Measurements from ENCODE around the gene SKOR1. TPM values are rescaled to one million over a fixed set of nuclear protein-coding genes. Genes with fewer than 3 reads are reported as not detected.

Gene SKOR1
- total and polyA plus RNA-seq, 2 of the 8 experiments (the other 6 are each of a cell fraction or from before 2014, with no cell fraction given), result 0.03 to 0.11 TPM

DNA sequence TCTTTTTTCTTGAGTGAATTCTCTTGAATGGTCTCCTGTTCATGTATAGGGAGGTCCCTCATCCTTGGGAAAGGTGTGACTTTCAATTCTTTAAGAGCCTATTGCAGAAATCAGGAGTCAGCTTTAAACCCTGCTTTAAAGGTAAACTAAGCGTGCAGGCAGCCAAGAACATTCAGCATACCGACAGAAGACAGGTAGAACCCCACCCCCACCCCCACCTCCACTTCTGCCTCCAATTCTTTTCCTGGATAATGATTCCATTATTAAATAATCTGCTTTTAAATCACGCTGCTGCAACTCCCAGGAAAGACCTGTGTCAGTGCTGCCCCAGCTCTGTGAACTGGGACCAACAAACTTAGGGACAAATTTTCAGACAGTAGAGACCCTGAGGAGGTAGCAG is 49.3 kb upstream of the SKOR1 start (continued):
- no peak for TF ChIP-seq EP300 (IDR thresholded peaks at IDR 0.05; ENCODE audit: borderline replicate concordance in 1 of 2, low read depth in 2 of 2, low read length in 2 of 2)
- TF ChIP-seq POLR2AphosphoS5 (IDR thresholded peaks at IDR 0.05; ENCODE audit: low read depth, low read length), result no peak
- TF ChIP-seq RBBP5 (IDR thresholded peaks at IDR 0.05; ENCODE audit: borderline replicate concordance, low read depth, low read length), result no peak
